Measurements from ENCODE around the gene ASTL. TPM values are rescaled to one million over a fixed set of nuclear protein-coding genes. Genes with fewer than 3 reads are reported as not detected.

Gene ASTL
- total RNA-seq, 1 donor from 2014 or later: not detected

DNA sequence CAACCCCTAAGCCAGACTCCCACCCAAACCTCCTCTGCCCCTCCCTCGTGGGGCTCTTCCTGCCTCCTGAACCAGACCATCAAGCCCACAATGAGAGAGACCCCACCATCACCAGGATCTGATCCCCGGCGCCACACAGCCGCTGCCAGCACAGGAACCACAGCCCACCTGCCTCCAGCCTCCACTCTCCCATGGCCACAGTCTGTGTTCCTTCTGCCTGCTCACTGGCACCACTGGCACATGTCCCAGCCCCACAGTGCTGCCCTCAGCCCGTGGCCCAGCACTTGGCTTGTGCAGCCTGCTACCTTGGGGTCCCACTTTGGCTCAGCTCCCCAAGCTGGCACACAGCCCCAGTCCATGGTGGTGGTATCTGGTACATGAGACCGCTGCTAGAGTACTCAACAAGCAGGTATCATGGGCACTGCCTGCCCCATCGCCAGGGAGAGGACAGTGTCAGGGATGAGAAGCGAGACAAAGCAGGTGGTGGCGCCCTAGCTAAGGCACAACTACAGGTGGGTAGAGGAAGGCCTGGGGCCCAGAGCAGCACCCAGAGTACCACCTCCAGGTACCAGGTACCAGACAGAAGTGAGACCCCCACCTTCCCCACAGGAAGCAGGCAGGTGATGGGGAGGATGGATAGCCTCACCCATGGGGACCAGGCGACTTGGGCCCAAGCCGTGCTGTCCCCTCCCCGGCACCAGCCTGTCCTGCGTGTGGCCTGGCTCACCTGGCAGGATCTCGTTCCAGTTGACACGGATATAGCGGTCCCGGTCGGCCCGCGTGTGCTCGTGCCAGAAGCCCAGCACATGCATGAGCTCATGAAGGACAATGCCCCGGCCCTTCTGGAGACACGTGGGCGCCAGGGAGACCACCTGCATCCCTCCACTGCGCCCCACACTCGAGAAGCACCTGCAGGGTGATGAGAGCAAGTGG is 6.2 kb downstream of the ASTL start:
- no peaks in the 10 kb centered on the region for H3K36me3 Mint-ChIP-seq (ENCODE audit: unreplicated experiment)
- no peaks in the 10 kb centered on the region for H3K4me1 Mint-ChIP-seq (ENCODE audit: low read depth, unreplicated experiment)
- peaks cover 2% of the 10 kb centered on the region for H3K9me3 Mint-ChIP-seq (ENCODE audit: unreplicated experiment)
- TF ChIP-seq, protein P1, sequence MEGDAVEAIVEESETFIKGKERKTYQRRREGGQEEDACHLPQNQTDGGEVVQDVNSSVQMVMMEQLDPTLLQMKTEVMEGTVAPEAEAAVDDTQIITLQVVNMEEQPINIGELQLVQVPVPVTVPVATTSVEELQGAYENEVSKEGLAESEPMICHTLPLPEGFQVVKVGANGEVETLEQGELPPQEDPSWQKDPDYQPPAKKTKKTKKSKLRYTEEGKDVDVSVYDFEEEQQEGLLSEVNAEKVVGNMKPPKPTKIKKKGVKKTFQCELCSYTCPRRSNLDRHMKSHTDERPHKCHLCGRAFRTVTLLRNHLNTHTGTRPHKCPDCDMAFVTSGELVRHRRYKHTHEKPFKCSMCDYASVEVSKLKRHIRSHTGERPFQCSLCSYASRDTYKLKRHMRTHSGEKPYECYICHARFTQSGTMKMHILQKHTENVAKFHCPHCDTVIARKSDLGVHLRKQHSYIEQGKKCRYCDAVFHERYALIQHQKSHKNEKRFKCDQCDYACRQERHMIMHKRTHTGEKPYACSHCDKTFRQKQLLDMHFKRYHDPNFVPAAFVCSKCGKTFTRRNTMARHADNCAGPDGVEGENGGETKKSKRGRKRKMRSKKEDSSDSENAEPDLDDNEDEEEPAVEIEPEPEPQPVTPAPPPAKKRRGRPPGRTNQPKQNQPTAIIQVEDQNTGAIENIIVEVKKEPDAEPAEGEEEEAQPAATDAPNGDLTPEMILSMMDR (IDR thresholded peaks at IDR 0.05; ENCODE audit: partially characterized antibody, unreplicated experiment): no peak
- no peak for DNase-seq
- H3K27ac Mint-ChIP-seq (ENCODE audit: unreplicated experiment): no peak overlapping the region
- peaks cover 3% of the 10 kb centered on the region for H3K27me3 Mint-ChIP-seq (ENCODE audit: unreplicated experiment)
- no peak overlapping the region for H3K4me3 Mint-ChIP-seq (ENCODE audit: unreplicated experiment)

DNA sequence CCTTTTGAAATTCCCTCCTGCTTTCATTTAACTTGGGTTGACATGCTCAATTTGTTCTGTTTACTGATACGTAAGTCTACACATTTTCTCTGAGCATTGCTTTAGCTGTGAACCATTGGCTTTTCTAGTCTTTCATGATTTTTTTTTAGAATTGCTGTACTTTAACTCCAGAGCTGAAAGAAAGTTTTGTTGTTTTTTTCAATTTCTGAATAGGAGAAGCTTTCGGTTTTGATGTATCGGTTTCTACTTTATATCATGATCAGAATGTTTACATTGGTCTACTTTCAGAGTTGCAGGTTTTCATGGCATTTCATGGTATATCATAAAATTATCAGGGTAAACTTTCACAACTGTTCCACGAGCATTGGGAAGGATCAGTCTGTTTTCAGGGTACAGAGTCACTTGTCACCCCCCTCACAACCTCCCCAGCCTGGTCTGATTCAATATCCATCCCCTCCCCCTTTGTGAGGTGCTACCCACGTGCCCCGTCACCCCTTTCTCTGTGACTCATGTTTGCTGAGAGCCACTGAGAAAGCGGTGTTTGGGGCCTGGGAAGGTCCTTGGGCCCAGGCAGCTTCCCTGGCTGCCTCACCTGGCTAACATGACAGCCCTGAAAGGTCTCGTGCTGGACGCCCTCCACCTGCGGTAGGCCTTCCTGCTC is 7.0 kb downstream of the ASTL start:
- no peak for DNase-seq
- Mint-ChIP-seq H3K27me3 (ENCODE audit: unreplicated experiment) (peaks cover 3% of the 10 kb centered on the region), H3K4me1 (ENCODE audit: low read depth, unreplicated experiment) (no peaks in the 10 kb centered on the region), H3K4me3 (ENCODE audit: unreplicated experiment) (no peak overlapping the region), H3K36me3 (ENCODE audit: unreplicated experiment) (no peaks in the 10 kb centered on the region), H3K27ac (ENCODE audit: unreplicated experiment) (no peak overlapping the region), H3K9me3 (ENCODE audit: unreplicated experiment) (peaks cover 2% of the 10 kb centered on the region)
- TF ChIP-seq, protein P1 (IDR thresholded peaks at IDR 0.05; ENCODE audit: partially characterized antibody, unreplicated experiment): no peak

DNA sequence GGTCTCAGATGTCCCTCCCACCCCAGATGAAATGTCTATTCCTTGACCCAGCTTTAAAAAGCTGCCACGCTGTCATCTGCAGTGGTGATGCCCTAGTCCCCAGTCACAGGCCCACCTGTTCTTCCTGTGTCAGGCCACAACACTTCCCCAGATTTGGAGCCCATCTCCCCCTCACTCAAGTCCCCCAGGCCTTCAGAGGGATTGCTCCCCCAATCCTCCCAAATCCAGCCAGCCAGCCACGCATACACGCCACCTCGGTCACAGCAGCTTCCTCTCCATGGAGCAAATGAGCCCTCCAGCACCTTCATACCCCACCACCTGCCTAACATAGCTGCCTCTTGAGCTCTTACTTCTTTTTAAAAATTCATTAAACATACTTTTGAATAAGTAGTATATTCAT is 7.8 kb downstream of the ASTL start:
- H3K4me3 Mint-ChIP-seq (ENCODE audit: unreplicated experiment): no peak overlapping the region
- peaks cover 3% of the 10 kb centered on the region for H3K27me3 Mint-ChIP-seq (ENCODE audit: unreplicated experiment)
- DNase-seq: no peak
- no peak overlapping the region for H3K27ac Mint-ChIP-seq (ENCODE audit: unreplicated experiment)
- TF ChIP-seq, protein P1 (IDR thresholded peaks at IDR 0.05; ENCODE audit: partially characterized antibody, unreplicated experiment): no peak
- H3K9me3 Mint-ChIP-seq (ENCODE audit: unreplicated experiment): peaks cover 2% of the 10 kb centered on the region
- H3K4me1 Mint-ChIP-seq (ENCODE audit: low read depth, unreplicated experiment): no peaks in the 10 kb centered on the region
- no peaks in the 10 kb centered on the region for H3K36me3 Mint-ChIP-seq (ENCODE audit: unreplicated experiment)

DNA sequence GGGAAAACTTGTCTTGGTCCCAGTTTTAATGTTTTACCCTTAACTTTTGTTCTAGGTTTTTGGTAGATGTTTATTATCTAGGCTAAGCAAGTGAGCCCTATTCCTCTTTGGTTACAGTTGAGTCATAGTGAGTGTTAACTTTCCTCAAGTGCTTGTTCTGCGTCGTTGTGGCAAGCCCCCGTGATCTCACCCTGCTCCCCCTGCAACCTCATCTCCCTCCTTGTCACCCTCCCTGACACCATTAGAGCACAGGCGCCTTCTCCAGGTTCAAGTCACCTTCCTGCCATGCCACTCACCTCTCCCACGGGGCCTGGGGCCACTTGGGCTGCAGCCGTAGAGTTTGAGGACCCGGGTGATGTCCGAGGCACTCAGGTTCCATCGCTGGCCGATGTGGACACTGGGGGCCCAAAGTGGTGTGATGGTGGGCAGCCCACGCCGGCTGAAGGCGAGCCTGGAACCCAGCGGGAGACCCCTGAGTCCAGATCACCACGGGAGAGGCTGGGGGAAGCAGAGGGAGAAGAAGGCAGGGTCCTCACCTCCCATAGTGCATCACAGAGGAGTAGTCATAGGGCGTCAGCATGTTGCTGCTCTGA is 8.7 kb downstream of the ASTL start:
- DNase-seq: no peak
- Mint-ChIP-seq H3K4me3 (ENCODE audit: unreplicated experiment) (no peak overlapping the region), H3K36me3 (ENCODE audit: unreplicated experiment) (peaks cover 5% of the 10 kb centered on the region), H3K27ac (ENCODE audit: unreplicated experiment) (no peak overlapping the region), H3K27me3 (ENCODE audit: unreplicated experiment) (peaks cover 4% of the 10 kb centered on the region), H3K9me3 (ENCODE audit: unreplicated experiment) (peaks cover 2% of the 10 kb centered on the region), H3K4me1 (ENCODE audit: low read depth, unreplicated experiment) (no peaks in the 10 kb centered on the region)
- TF ChIP-seq, protein P1 (IDR thresholded peaks at IDR 0.05; ENCODE audit: partially characterized antibody, unreplicated experiment): no peak
